H1 (cell line): ENCODE measurements around the gene IFNL2. TPM values are rescaled to one million over a fixed set of nuclear protein-coding genes. Genes with fewer than 3 reads are reported as not detected.

Source experiments
- EZH2 ChIP-seq: fragments of 200-600 bp; sonication (generic); IDR thresholded peaks from 2 replicates; pipeline ENCODE4 v1.7.1; 2012; ENCODE audit warnings: low read depth, mild to moderate bottlenecking, moderate library complexity, low read length, inconsistent platforms; ENCODE audit not compliant: severe bottlenecking
- GTF2F1 ChIP-seq: IDR thresholded peaks from 2 replicates; pipeline ENCODE4 v1.6.1; 2012; ENCODE audit warnings: low read depth, low read length, improper control_type of control experiment, borderline replicate concordance
- RAD21 ChIP-seq, 2 experiments: IDR thresholded peaks in 1 of 2; conservative IDR thresholded peaks in 1 of 2; 2 replicates each; pipeline ENCODE4 v1.6.1; 2011; ENCODE audit warnings: low read depth in 2 of 2, low read length in 2 of 2, improper control_type of control experiment in 1 of 2, inconsistent platforms in 1 of 2, mild to moderate bottlenecking in 1 of 2, moderate library complexity in 1 of 2
- polyA plus RNA-seq, 7 experiments: library from polyadenylated mRNA; depleted of rRNA in 3 of 7; stranded (reverse) in 5 of 7; unstranded in 2 of 7; fragments of >200 nt in 5 of 7; fragments of 200-250 nt in 2 of 7; gene quantifications; 1 replicate in 5 of 7; 2 replicates in 1 of 7; 4 replicates in 1 of 7; pipeline versions ENCODE4 v1.2.1 to v1.2.3, GENCODE V29; 2011 to 2013; ENCODE audit warnings: missing spikeins in 2 of 7, mixed read lengths in 2 of 7
- total RNA-seq: library from RNA; stranded (reverse); fragmentation: NEBNext Ultra II Directional; extraction: Animal tissue kit (Norgen Biotek cat#: 25700); gene quantifications from 2 replicates; pipeline ENCODE4 v1.2.1, GENCODE V29; 2021
- TF ChIP-seq, protein P1 (sequence below): fragments of 300-600 bp; sonication (generic); IDR thresholded peaks from 2 replicates; pipeline ENCODE4 v1.7.1; 2012; ENCODE audit warnings: low read length, moderate library complexity, mild to moderate bottlenecking, inconsistent platforms; ENCODE audit not compliant: insufficient replicate concordance
- TF ChIP-seq, protein P2 (sequence below): IDR thresholded peaks from 2 replicates; pipeline ENCODE4 v1.6.1; 2011; ENCODE audit warnings: low read depth, mild to moderate bottlenecking, low read length; ENCODE audit not compliant: insufficient read depth

The IFNL2 gene
- total and polyA plus RNA-seq, 2 of the 8 experiments (the other 6 are each of a cell fraction or from before 2014, with no cell fraction given) = not detected

DNA sequence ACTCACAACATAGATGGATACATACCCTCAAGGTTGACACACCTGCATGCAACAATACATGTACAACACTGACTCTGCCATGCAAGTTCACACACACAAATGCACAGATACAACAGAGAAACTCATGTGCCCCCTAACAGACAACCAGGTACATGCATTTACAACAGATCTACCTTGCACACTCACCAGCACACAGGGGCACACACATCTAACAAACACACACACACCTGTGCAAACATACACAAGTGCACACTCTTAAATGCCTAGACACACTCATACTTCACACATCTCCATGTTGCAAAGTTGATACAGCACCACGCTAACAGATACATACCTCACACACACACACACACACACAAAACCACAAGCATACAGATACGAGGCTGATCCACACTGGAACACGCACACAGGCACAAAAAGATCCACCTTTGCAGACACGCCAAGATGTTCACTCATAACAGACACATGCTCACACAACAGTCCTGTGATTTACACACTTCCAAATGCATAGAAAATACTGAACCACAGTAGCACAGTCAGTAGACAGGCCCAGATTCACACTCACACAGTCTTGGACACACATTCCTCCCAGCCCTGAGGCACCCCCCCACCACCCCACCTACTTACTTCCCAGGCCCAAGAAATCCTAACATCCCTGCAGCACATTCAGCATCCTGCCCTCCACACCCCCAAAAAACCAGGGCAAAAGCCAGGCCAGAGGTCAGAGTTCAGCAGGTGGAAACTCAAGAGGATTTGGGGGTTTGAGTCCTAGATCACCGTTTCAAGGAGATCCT lies 51.1 kb downstream of the IFNL2 start (continued):
- TF ChIP-seq EZH2 (no peak), GTF2F1 (no peak), RAD21 (IDR thresholded peaks at IDR 0.05 in 1 of 2, conservative IDR thresholded peaks at IDR 0.05 in 1 of 2; ENCODE audit: low read depth in 2 of 2, low read length in 2 of 2) (no peak)
- TF ChIP-seq, protein P1, sequence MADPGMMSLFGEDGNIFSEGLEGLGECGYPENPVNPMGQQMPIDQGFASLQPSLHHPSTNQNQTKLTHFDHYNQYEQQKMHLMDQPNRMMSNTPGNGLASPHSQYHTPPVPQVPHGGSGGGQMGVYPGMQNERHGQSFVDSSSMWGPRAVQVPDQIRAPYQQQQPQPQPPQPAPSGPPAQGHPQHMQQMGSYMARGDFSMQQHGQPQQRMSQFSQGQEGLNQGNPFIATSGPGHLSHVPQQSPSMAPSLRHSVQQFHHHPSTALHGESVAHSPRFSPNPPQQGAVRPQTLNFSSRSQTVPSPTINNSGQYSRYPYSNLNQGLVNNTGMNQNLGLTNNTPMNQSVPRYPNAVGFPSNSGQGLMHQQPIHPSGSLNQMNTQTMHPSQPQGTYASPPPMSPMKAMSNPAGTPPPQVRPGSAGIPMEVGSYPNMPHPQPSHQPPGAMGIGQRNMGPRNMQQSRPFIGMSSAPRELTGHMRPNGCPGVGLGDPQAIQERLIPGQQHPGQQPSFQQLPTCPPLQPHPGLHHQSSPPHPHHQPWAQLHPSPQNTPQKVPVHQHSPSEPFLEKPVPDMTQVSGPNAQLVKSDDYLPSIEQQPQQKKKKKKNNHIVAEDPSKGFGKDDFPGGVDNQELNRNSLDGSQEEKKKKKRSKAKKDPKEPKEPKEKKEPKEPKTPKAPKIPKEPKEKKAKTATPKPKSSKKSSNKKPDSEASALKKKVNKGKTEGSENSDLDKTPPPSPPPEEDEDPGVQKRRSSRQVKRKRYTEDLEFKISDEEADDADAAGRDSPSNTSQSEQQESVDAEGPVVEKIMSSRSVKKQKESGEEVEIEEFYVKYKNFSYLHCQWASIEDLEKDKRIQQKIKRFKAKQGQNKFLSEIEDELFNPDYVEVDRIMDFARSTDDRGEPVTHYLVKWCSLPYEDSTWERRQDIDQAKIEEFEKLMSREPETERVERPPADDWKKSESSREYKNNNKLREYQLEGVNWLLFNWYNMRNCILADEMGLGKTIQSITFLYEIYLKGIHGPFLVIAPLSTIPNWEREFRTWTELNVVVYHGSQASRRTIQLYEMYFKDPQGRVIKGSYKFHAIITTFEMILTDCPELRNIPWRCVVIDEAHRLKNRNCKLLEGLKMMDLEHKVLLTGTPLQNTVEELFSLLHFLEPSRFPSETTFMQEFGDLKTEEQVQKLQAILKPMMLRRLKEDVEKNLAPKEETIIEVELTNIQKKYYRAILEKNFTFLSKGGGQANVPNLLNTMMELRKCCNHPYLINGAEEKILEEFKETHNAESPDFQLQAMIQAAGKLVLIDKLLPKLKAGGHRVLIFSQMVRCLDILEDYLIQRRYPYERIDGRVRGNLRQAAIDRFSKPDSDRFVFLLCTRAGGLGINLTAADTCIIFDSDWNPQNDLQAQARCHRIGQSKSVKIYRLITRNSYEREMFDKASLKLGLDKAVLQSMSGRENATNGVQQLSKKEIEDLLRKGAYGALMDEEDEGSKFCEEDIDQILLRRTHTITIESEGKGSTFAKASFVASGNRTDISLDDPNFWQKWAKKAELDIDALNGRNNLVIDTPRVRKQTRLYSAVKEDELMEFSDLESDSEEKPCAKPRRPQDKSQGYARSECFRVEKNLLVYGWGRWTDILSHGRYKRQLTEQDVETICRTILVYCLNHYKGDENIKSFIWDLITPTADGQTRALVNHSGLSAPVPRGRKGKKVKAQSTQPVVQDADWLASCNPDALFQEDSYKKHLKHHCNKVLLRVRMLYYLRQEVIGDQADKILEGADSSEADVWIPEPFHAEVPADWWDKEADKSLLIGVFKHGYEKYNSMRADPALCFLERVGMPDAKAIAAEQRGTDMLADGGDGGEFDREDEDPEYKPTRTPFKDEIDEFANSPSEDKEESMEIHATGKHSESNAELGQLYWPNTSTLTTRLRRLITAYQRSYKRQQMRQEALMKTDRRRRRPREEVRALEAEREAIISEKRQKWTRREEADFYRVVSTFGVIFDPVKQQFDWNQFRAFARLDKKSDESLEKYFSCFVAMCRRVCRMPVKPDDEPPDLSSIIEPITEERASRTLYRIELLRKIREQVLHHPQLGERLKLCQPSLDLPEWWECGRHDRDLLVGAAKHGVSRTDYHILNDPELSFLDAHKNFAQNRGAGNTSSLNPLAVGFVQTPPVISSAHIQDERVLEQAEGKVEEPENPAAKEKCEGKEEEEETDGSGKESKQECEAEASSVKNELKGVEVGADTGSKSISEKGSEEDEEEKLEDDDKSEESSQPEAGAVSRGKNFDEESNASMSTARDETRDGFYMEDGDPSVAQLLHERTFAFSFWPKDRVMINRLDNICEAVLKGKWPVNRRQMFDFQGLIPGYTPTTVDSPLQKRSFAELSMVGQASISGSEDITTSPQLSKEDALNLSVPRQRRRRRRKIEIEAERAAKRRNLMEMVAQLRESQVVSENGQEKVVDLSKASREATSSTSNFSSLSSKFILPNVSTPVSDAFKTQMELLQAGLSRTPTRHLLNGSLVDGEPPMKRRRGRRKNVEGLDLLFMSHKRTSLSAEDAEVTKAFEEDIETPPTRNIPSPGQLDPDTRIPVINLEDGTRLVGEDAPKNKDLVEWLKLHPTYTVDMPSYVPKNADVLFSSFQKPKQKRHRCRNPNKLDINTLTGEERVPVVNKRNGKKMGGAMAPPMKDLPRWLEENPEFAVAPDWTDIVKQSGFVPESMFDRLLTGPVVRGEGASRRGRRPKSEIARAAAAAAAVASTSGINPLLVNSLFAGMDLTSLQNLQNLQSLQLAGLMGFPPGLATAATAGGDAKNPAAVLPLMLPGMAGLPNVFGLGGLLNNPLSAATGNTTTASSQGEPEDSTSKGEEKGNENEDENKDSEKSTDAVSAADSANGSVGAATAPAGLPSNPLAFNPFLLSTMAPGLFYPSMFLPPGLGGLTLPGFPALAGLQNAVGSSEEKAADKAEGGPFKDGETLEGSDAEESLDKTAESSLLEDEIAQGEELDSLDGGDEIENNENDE = no peak
- TF ChIP-seq, protein P2, sequence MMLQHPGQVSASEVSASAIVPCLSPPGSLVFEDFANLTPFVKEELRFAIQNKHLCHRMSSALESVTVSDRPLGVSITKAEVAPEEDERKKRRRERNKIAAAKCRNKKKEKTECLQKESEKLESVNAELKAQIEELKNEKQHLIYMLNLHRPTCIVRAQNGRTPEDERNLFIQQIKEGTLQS = no peak
